Measurements from ENCODE around the gene CERS6.
"Not testable (repeated sequence)": the region's sequence is repeated elsewhere in the genome, so short reads cannot be mapped to it uniquely, and the experiment has no call there.

Gene CERS6

DNA sequence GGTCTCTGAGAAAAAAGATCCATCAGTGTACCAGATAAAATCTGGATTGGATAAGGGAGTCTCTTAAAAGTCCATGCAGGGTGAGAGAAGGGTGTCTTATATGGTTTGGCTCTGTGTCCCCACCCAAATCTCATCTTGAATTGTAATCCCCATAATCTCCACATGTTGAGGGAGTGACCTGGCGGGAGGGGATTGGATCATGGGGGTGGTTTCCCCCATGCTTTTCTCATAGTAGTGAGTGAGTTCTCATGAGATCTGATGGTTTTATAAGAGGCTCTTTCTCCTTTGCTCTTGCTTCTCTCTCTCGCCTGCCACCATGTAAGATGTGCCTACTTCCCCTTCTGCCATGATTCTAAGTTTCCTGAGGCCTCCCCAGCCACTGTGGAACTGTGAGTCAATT is 46.8 kb downstream of the CERS6 start:
- DNase-seq: not testable (repeated sequence)

DNA sequence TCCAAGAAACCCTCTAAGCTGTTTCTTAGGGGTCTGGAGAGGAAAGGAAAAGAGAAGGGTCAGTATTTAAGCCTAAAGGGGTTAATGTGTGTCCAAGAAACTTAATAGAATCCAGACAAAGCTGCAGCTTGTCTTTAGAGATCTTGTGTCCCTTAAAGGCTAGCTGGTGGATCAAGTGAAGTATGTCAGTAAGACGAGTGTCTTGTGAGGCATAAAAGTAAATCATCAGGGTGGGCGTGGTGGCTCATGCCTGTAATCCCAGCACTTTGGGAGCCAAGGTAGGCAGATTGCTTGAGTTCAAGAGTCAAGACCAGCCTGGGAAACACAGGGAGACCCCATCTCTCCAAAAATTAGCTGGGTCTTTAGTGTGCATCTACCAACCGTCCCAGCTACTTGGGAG is 47.8 kb downstream of the CERS6 start:
- no peak for DNase-seq

DNA sequence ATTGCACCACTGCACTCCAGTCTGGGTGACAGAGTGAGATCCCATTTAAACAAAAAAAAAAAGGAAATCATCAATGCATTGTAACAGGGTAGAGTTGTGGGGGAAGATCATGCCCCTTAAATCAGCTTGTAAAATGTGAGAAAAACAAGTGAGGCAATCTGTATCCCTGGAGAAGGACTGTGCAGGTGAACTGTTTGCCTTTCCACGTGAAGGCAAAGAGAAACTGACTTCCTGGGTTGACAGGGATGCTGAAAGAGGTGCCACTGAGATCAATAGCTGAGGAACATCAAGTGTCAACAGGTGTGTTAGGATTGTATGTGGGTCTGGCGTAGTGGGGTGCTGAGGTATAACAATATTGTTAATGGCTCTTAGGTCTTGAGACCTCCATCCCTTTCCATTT is 48.3 kb downstream of the CERS6 start:
- DNase-seq: no peak

DNA sequence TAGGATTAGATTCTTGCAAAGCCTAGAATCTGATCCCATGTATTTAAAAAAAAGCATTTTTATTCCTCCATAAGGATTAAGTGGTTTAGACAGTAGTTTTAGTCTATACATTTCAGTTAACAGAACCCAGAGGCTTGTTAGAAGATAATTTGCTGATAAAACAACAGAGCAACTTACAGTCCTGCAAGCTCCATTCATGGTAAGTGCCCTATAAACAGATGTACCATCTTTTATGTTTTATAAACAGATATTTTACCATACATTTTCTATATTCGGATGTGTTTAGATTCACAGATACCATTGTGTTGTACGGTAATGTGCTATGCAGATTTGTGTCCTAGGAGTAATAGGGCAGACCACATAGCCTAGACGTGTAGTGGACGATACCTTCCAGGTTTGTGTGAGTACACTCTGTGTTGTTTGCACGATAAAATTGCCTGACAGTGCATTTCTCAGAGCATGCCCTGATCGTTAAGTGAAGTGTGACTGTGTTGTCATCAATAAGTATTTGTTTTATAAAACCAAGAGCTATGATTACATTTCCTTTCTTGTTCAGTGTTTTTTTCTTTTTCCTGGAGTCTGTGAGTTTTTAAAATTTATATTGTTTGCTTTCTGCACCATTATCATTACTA is 54.2 kb downstream of the CERS6 start:
- DNase-seq: no peak

DNA sequence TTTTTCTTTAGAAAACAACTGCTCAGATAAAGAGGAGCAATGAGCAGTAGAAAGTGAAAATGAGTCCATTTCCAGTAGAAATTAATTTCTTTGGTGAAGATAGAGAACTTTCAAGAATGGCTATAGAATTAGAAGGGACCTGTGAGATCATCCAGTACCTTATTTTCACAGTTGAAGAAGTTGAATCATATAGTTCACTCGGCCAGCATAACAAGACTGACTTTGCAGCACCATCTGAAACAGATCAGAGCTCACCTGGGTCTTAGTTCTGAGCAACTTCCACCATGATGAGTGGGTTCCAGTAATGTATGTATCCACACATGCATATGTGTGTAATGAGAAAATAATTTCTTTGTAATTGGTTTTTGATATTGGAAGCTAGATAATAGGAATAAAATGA is 58.6 kb downstream of the CERS6 start:
- DNase-seq: no peak

DNA sequence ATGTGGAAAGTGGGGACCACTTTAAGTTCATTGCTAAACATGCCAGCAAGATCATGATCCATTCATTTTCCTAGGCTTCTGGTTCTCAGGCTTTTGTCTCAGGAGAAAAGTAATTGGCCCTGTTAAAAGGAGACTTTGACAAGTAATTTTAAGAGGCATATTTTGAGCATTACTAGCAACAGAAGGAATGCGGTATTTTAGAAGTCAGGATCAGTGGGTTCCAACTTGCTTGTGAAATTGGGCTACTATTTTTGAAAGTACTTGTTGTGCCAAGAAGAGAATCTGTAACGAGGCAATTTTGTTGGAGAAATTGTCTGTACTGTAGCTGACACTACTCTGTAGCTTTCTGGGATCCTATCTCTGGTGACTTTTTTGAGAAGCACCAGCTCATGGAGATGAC is 59.4 kb downstream of the CERS6 start:
- DNase-seq: no peak

DNA sequence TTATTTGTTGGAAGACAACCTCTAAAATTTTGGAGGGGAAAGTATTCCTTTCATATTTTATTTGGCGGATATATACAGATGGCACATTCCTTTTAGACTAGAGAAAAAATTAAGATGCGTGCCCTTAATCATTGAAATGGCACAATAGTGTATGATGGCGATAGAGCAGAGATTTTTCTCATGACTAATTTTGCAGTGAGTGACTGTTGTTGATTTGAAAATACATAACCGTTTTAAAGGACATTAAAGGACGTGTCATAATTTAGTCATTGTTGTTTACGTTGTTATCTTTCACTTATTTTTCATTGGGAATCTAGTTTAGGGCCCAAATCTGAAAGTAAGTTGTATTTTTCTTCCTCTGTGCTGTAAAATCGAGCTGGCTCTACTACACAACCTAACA is 61.7 kb downstream of the CERS6 start:
- no peak for DNase-seq

DNA sequence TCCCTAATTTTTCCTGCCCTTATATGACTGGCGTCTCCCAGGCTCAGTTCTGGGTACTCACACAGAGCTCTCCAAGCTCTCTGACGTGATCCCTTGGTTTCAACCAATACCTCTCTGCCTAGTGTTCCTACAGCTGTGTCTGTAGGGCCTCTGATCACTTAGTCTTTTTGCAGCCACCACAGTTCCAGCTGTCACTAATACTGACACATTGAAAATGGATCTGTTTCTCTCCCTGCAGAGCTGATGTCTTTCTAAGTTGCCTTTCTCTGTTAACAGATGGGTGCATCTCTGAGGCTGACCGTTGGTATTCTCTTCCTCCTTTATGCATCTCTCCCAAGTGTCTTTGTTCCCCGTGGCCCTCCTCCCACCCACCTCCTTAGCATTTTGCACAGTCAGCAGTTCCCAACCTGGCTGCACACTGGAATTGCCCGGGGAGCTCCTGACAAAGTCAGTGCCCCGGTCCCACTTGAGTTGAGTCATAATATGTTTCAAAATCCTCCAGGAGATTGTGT is 62.5 kb downstream of the CERS6 start:
- DNase-seq: no peak

DNA sequence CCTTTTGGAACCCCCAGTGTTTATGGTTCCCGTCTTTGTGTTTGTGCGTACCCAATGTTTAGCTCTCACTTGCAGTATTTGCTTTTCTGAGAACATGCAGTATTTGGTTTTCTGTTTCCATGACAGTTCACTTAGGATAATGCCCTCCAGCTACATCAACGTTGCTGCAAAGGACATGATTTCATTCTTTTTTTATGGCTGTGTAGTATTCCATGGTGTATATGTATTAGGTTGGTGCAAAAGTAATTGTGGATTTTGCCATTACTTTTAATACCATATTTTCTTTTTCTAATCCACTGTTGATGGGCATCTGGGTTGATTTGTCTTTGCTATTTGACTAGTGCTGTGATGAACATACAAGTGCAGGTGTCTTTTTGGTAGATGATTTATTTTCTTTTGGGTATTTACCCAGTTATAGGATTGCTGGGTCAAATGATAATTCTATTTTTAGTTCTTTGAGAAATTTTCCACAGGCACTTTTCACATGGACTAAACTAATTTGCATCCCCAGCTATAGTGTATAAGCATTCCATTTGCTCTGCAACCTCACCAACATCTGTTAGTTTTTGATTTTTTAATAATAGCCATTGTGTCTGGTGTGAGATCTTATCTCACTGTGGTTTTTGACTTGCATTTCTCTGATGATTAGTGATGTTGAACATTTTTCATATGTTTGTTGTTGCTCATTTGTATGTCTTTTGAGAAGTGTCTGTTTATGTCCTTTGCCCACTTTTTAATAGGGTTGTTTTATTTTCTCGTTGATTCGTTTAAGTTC is 63.6 kb downstream of the CERS6 start:
- DNase-seq: no peak

DNA sequence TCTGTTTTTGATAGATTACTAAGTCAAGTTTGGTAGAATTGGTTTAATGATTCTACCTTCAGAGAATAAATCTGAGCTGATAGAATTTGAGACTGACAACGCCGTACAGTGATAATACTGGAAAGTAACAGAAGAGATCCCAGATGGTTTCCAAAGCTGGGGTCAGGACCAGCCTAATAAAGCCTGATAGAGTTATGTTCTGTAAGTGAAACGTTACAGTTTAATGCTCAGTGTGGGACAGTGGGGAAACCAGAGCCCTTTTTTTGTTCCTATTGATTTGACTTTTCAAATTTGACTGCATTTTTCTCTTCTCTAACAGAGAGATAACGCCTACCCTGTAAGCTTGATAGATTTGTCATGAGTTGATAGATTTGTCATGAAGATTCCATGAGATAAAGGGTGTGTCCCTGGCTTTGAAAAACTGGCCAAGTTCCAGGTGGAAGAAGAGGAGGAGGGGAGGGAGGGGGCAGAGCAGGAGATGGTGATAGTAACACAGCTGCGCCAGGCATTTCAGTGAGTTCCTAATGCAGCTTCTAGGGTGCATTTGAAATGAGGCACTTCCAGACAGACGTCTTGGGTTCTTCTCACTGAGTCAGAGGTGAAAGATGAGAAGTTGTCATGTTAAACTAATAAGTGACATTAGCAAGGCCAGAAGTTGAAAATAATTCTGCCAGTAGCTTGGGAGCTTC is 65.1 kb downstream of the CERS6 start:
- no peak for DNase-seq

DNA sequence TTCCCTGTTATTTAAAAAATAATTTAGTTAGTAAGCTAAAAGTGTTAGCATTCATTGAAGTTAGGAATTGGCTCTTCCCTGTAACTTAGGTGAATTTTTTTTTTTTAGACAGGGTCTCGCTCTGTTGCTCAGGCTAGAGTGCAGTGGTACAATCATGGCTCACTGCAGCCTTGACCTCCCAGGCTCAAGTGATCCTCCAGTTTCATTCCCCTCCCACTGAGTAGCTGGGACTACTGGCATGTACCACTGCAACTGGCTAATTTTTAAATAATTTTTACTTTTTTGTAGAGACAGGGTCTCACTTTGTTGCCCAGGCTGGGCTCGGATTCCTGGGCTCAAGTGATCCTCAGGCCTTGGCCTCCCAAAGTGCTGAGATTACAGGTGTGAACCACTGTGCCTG is 66.4 kb downstream of the CERS6 start:
- no peak for DNase-seq

DNA sequence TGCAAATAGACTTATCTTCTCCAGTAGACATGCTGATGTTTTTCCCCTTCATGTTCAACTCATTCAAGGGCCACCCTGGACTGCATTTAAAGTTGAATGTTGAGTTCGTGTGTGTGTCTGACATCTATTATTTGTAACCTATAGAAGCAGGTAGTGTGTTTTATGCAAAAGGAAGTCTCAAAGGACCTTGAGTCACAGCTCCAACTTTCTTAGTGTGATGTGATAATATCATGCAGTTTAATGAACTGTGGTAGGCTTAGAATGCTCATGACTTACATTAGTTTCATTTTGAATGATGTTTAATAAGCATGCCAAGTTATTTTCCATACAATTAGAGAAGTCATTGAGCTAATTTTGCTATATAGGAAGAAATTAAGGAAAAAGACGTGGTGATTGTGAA is 67.9 kb downstream of the CERS6 start:
- no peak for DNase-seq

DNA sequence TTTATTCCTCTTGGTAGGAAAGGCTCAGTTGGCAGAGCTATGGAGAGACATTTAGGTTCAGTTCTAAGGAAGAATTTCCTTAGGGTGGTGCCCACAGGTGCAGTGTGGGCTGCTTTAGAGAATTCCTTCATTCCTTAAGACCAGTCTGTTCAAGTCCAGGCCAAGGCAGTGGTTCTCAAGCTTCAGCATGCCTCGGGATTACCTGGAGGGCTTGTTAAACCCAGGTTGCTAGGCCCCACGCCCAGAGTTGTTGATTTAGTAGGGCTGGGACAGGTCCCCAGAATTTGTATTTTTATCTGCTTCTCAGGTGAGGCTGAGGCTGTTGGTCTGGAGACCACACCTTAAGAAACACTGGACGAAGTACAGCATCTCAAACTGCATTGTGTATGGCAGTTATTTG is 68.9 kb downstream of the CERS6 start:
- DNase-seq: no peak

DNA sequence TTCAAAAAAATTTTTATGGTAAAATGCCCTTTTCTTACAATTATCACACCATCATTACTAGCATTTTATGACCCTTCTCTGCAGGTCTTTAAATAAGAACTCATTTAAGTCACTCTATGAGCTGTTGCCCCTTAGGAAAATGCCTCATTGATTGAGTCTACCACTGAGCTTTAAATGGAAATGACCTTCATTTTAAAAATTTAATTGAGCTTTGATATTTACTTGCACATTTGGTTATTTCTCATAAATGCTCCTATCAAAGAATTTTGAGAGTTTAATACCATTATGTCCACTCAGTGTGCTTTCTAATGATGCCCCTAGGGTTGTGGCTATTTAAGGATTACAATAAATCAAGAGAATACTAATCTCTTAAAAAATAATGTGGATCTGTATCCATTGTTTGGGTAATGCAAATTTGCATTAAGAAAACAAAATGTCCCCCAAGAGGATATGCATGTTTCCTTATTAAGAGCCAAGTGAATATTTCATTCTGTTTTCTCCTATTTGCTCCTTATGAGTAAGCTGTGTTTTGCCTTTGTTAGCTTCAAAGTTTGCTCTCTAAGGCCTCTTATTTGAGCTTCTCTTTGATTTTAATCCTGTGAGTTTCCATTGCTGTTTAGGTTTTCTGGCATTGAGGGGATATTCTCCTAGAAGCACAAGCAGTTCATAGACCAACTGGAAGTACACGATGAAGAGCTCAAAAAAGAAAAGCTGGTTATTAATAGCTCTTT is 69.8 kb downstream of the CERS6 start:
- no peak for DNase-seq

DNA sequence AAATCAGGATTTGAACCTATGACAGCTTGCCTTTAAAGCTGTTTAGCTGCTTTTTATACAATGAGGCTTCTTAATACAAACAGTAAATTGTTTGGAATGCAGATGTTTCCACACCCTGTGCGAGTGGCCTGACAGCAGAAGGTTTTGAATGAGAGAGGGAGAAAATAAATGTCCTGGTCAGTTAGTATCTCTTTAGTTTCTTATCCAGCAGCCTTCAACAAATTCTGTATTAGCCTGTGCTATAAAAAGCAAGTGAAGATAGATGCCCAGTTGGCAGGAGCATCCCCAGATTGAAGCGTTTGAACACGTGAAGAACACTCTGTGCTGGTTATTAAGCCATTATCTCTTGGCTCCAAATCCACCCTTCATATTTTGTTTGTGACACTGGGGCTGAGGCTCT is 70.6 kb downstream of the CERS6 start:
- DNase-seq: no peak

DNA sequence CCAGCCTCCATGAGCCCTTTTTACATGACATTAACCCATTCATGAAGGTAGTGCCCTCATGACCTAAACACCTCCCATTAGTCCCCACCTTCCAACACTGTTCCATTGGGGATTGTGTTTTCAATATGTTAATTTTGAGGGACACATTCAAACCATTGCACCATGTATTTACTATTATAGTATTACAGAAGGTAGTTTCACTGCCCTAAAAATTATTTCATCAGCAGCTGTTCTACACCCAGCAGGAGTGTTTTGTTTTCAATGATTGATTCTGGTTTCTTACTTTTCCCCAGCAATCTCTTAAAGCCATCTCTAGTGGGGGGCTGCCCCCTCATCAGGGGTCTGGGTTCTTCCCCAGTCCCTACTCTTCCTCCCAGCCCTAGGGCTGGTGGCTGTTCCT is 71.9 kb downstream of the CERS6 start:
- no peak for DNase-seq

DNA sequence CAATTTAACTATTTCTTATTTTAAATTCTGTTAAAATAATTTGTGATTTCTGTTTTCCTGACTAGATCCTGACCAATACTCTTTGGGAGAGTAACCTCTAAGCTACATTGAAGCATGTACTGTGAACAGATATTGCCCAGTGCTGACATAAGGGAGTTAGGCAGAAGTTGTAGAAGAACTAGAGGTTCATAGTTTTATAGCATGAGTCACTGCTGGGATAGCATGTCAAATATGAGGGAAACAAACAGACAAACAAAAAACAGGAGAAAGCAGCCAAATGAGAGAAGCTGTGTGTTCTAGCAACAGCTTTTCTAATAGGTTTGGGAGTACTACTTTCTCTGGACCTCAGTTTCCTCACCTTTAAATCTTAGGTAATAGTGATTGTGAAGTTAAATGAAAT is 72.4 kb downstream of the CERS6 start:
- no peak for DNase-seq

DNA sequence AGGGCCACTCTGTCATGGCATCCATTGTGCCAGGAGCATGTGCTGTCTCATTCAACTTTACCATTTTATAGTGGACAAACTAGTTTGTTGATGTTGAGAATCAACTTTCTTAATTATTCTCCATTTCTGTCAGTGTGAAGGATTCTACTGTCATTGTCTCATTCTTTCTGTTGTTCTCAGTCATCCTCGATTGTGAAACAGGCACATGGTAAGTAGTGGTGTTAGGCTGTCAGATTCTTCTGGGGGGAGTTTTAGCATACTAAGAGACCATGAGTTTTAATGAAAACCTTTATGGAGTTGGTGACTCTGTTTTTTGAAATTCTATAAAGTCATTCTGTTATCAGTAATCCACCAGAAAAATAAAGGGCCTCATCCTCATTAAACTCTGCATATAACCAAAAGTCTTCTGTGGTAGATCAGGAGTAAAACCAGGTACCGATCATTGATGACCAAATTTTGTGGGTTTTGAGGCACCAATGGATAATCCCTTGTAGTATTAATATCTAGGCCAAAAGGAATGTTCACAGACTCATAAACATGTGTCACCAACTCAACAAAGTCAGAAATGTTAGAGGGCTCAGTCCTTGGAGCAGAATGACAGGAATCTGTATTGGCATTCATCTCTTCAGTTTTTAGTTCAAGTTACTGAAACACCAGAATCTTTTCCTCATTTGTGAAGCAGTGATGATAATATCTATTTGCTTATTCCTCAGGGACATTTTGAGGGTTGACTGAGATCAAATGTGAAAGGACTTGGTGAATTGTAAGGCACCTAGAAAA is 73.2 kb downstream of the CERS6 start:
- no peak for DNase-seq

DNA sequence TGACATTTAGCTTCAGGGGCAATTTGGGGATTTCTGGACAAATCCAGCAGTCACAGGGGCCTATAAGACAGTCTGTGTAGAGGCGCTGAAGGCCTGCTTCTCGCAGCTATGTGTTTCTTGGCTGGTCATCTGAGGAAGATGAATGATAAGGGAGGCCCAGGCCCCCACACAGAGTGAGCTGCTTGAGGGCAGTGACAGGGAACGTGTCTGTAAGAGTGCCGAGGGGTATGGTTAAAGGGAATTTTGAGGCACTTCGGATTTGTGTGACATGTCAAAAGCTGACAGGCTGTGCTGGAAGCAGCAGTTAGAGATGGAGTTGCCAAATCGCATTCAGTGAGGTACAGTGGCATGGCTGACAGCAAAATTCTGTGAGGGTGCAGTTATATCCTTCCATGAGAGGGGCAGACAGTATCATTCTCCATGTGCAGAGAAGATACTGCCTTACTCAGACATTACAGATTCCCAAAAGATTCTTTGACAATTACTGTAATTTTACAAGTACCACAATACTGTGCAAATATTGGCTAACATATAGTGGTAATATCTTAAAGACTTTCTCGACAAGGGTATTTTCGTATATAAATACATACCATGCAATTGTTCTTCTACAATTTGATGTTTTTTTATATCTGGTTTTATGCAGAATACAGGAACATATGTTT is 74.0 kb downstream of the CERS6 start:
- no peak for DNase-seq

DNA sequence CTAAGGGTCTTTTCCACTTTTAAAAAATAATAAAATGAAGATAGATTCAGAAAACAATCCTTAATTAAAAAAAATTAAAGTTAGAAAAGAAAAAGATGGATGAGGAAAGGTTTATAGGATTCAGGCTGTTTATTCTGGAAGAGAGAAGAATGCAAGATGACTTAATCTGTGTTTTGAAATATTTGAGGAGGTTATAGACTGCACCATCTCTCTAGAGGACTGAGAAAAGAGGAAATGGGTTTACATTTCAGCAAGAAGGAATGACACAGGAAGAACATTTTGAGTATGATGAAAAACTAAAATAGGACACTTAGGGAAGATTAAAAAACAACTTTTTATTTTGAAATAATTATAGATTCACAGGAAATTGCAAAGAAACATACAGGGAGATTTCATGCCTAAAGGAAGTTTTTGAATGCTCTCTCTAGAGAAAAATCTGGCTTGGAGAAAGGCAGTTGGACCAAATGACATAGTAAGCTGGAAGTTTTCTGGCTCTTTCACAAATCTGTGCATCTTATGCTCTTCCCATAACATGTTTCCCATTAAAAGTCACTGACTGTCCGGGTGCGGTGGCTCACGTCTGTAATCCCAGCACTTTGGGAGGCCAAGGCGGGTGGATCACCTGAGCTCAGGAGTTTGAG is 75.0 kb downstream of the CERS6 start:
- DNase-seq: no peak

DNA sequence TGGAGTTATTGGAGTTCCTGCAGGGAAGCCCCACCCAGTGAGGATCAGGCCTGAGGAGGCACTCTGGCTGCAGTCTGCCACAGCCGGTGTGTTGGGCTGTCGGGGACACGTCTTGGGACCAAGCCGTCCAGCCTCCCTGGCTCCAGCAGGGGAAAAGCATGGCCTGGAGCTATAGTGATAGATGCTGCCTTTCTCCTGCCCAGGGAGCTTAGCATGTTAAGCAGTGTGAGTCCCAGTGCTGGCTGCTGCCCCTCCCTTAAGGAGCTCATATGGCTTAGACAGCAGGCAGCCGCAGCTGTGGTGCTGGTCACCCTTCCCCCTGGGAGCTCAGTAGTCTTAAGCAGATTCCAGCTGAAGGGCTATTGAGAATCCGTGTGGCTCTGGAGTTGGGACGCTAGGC is 78.9 kb downstream of the CERS6 start:
- no peak for DNase-seq
